Panc1 (cell line): ENCODE measurements around the gene SLC30A1. TPM values are rescaled to one million over a fixed set of nuclear protein-coding genes. Genes with fewer than 3 reads are reported as not detected.

Experiments used
- ATAC-seq: fragments of 200-7000 bp; cut with Tn5 transposase; 2 replicates; pipeline ENCODE4 v1.9.1; 2020; ENCODE audit warnings: mild to moderate bottlenecking, moderate library complexity
- BruUV-seq: library from RNA; stranded (reverse); fragments of 400-500 nt; replicated peaks from 2 replicates; lab custom pipeline; 2021; lab: Mats Ljungman, UMichigan
- CTCF ChIA-PET: fragments of 300-600 bp; sonication (Branson Sonifier 250); formaldehyde crosslinking; loops from one replicate; lab custom pipeline; 2022; ENCODE audit warnings: antibody characterized with exemption; lab: Charles Lee
- POLR2A ChIA-PET: fragments of 300-600 bp; sonication (Branson Sonifier 250); formaldehyde crosslinking; loops from one replicate; lab custom pipeline; 2022; ENCODE audit warnings: antibody characterized with exemption; lab: Charles Lee
- DNase-seq: peaks from one replicate; pipeline ENCODE4 v3.0.0-alpha.2; 2010; ENCODE audit warnings: low read depth, low spot score
- H3K27ac ChIP-seq: 2 replicates; pipeline ENCODE4 v1.5.1; 2011; ENCODE audit warnings: mild to moderate bottlenecking, low read length, inconsistent platforms
- H3K27me3 ChIP-seq: fragments of 200-500 bp; sonication (Bioruptor generic); 2 replicates; pipeline ENCODE4 v1.6.0; 2014; ENCODE audit warnings: low read length, inconsistent platforms; ENCODE audit not compliant: control insufficient read depth, insufficient read depth
- H3K36me3 ChIP-seq: fragments of 200-500 bp; sonication (Bioruptor generic); 2 replicates; pipeline ENCODE4 v1.5.1; 2014; ENCODE audit warnings: inconsistent platforms, mild to moderate bottlenecking, low read length, moderate library complexity; ENCODE audit not compliant: control insufficient read depth, insufficient read depth
- H3K4me1 ChIP-seq: 2 replicates; pipeline ENCODE4 v1.5.1; 2011; ENCODE audit warnings: inconsistent platforms, mild to moderate bottlenecking, low read length, moderate library complexity; ENCODE audit not compliant: control insufficient read depth, insufficient read depth
- H3K4me3 ChIP-seq, 2 experiments: 2 replicates each; pipeline ENCODE4 v1.5.1; 2011 to 2012; ENCODE audit warnings: low read depth in 2 of 2, low read length in 2 of 2, mild to moderate bottlenecking in 2 of 2, inconsistent platforms in 1 of 2, moderate library complexity in 1 of 2
- H3K9me3 ChIP-seq: fragments of 200-500 bp; sonication (Bioruptor generic); 2 replicates; pipeline ENCODE4 v1.5.1; 2014; ENCODE audit warnings: low read depth, mild to moderate bottlenecking, inconsistent platforms, low read length, moderate library complexity; ENCODE audit not compliant: control insufficient read depth, insufficient read depth
- CTCF ChIP-seq: fragments of 450-650 bp; IDR thresholded peaks from 2 replicates; pipeline ENCODE4 v1.5.1; 2017; ENCODE audit warnings: mild to moderate bottlenecking
- POLR2AphosphoS5 ChIP-seq: IDR thresholded peaks from 2 replicates; pipeline ENCODE4 v1.6.1; 2012; ENCODE audit warnings: mild to moderate bottlenecking, low read depth, low read length, moderate library complexity
- REST ChIP-seq, 2 experiments: IDR thresholded peaks; 2 replicates each; pipeline ENCODE4 v1.6.1; 2011 to 2012; ENCODE audit warnings: low read depth in 2 of 2, control low read depth in 1 of 2, low read length in 1 of 2, mild to moderate bottlenecking in 1 of 2, moderate library complexity in 1 of 2; ENCODE audit not compliant: insufficient read depth in 1 of 2
- SIN3A ChIP-seq: IDR thresholded peaks from 2 replicates; pipeline ENCODE4 v1.6.1; 2012; ENCODE audit warnings: low read depth, mild to moderate bottlenecking, low read length, moderate library complexity, borderline replicate concordance; ENCODE audit not compliant: insufficient read depth
- TCF7L2 ChIP-seq: IDR thresholded peaks from 2 replicates; pipeline ENCODE4 v1.6.1; 2011; ENCODE audit warnings: mild to moderate bottlenecking, low read depth, low read length, inconsistent platforms
- in situ Hi-C: cut with HindIII; loops from 2 replicates; pipeline ENCODE4 v1.10.0; 2016; ENCODE audit warnings: low sequenced_read_pairs, low pct_unique_long_range_greater_than_20kb
- intact Hi-C: fragments of 100-400 bp; cut with micrococcal nuclease; formaldehyde crosslinking; loops from one replicate; pipeline ENCODE4 v1.10.0; 2022; ENCODE audit not compliant: unreplicated experiment
- total RNA-seq: library from RNA; stranded (reverse); gene quantifications from one replicate; pipeline ENCODE4 v1.2.1, GENCODE V29; 2021; ENCODE audit not compliant: unreplicated experiment

The SLC30A1 gene
- total RNA-seq, 1 experiment from 2014 or later: 34.5 TPM

- intact Hi-C loops (no loop called here), in situ Hi-C loops (no loop called here)
- H3K27me3 ChIP-seq: no peaks in the 10 kb centered on the region
- H3K36me3 ChIP-seq: no peaks in the 10 kb centered on the region
- no peaks in the 10 kb centered on the region for H3K4me1 ChIP-seq
- no peak for ATAC-seq
- TF ChIP-seq CTCF: no peak
- no peak for TF ChIP-seq SIN3A
- no peak for TF ChIP-seq POLR2AphosphoS5
- no peak for TF ChIP-seq TCF7L2
- no peak for TF ChIP-seq REST (IDR thresholded peaks at IDR 0.05; ENCODE audit: insufficient read depth in 1 of 2, low read depth in 2 of 2, low read length in 1 of 2)
- ChIA-PET POLR2A (interaction anchor here (0.6 kb wide), 1 partner anchor 183 kb away, joined by 3 read pairs; no protein-coding TSS in a partner anchor), CTCF (no interaction called here)
- no peak overlapping the region for H3K27ac ChIP-seq
- no peaks in the 10 kb centered on the region for H3K9me3 ChIP-seq
- no peak for DNase-seq
- no TSS peak for BruUV-seq
- H3K4me3 ChIP-seq: no peak overlapping the region
Observed at GRCh38 chr1:211566431-211567025, 12.4 kb downstream of the SLC30A1 start.

- CTCF ChIA-PET: no interaction called here
- Histone ChIP-seq H3K27ac (no peak overlapping the region), H3K4me1 (no peaks in the 10 kb centered on the region), H3K9me3 (no peaks in the 10 kb centered on the region), H3K27me3 (no peaks in the 10 kb centered on the region), H3K4me3 (no peak overlapping the region), H3K36me3 (no peaks in the 10 kb centered on the region)
- no peak for TF ChIP-seq SIN3A
- no peak for TF ChIP-seq POLR2AphosphoS5
- TF ChIP-seq CTCF: no peak
- POLR2A ChIA-PET: no interaction called here
- in situ Hi-C loops: no loop called here
- no peak for DNase-seq
- ATAC-seq: no peak
- no TSS peak for BruUV-seq
- intact Hi-C loops: no loop called here
Observed at GRCh38 chr1:211564084-211564483, 14.9 kb downstream of the SLC30A1 start.
